Endothelial cell of umbilical vein (primary cell): ENCODE measurements around the gene ADARB1.

Experiments
- EZH2 ChIP-seq: IDR thresholded peaks from 2 replicates; pipeline ENCODE4 v1.6.1; 2012; ENCODE audit warnings: borderline replicate concordance, low read depth, mild to moderate bottlenecking, moderate library complexity, low read length, inconsistent platforms; ENCODE audit not compliant: severe bottlenecking
- FOS ChIP-seq: IDR thresholded peaks from 2 replicates; pipeline ENCODE4 v1.6.1; 2011; ENCODE audit warnings: mild to moderate bottlenecking, low read length, moderate library complexity, borderline replicate concordance; ENCODE audit not compliant: insufficient read depth
- GATA2 ChIP-seq: IDR thresholded peaks from 2 replicates; pipeline ENCODE4 v1.7.0; 2011; ENCODE audit warnings: low read depth, mild to moderate bottlenecking, moderate library complexity, mixed read lengths, low read length; ENCODE audit not compliant: insufficient read length, insufficient read depth
- POLR2A ChIP-seq: IDR thresholded peaks from 2 replicates; pipeline ENCODE4 v1.6.1; 2012; ENCODE audit warnings: low read depth, mild to moderate bottlenecking, control low read depth, low read length
- TF ChIP-seq, protein P1 (sequence below), 2 donors: IDR thresholded peaks; 1 replicate in 1 of 2; 2 replicates in 1 of 2; pipeline ENCODE4 v1.5.1; 2011; ENCODE audit warnings: low read length in 2 of 2, mild to moderate bottlenecking in 2 of 2, moderate library complexity in 2 of 2, control low read depth in 1 of 2, inconsistent platforms in 1 of 2, low read depth in 1 of 2; ENCODE audit not compliant: insufficient read depth in 1 of 2; ENCODE audit errors: extremely low read depth in 1 of 2
- TF ChIP-seq, protein P2 (sequence below): IDR thresholded peaks from 2 replicates; pipeline ENCODE4 v1.6.1; 2011; ENCODE audit not compliant: insufficient read depth, insufficient read length

GRCh38 chr21:45210461-45210983, 136.1 kb downstream of the ADARB1 start:
- no peak for TF ChIP-seq EZH2
- no peak for TF ChIP-seq POLR2A
- TF ChIP-seq, protein P1, sequence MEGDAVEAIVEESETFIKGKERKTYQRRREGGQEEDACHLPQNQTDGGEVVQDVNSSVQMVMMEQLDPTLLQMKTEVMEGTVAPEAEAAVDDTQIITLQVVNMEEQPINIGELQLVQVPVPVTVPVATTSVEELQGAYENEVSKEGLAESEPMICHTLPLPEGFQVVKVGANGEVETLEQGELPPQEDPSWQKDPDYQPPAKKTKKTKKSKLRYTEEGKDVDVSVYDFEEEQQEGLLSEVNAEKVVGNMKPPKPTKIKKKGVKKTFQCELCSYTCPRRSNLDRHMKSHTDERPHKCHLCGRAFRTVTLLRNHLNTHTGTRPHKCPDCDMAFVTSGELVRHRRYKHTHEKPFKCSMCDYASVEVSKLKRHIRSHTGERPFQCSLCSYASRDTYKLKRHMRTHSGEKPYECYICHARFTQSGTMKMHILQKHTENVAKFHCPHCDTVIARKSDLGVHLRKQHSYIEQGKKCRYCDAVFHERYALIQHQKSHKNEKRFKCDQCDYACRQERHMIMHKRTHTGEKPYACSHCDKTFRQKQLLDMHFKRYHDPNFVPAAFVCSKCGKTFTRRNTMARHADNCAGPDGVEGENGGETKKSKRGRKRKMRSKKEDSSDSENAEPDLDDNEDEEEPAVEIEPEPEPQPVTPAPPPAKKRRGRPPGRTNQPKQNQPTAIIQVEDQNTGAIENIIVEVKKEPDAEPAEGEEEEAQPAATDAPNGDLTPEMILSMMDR (IDR thresholded peaks at IDR 0.05; ENCODE audit: extremely low read depth in 1 of 2, insufficient read depth in 1 of 2, low read depth in 1 of 2, low read length in 2 of 2): no peak
- TF ChIP-seq, protein P2, sequence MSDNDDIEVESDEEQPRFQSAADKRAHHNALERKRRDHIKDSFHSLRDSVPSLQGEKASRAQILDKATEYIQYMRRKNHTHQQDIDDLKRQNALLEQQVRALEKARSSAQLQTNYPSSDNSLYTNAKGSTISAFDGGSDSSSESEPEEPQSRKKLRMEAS: no peak
- no peak for TF ChIP-seq FOS
- no peak for TF ChIP-seq GATA2
